Measurements from ENCODE around the gene OR10AD1. TPM values are rescaled to one million over a fixed set of nuclear protein-coding genes. Genes with fewer than 3 reads are reported as not detected.
"Not testable (repeated sequence)": the region's sequence is repeated elsewhere in the genome, so short reads cannot be mapped to it uniquely, and the experiment has no call there.

Gene OR10AD1
- polyA plus RNA-seq, 1 of the 3 experiments (the other 2 are of a cell fraction) = not detected

GRCh38 chr12:48224533-48224932, 21.4 kb upstream of the OR10AD1 start:
- H3K4me3 ChIP-seq (ENCODE audit: low read depth in 2 of 2, low read length in 1 of 2); H3K9ac ChIP-seq; H3K79me2 ChIP-seq (ENCODE audit: insufficient read depth); H2AFZ ChIP-seq (ENCODE audit: low read depth); H3K9me2 ChIP-seq; DNase-seq; H3K4me2 ChIP-seq; H3K9me3 ChIP-seq; H3K27ac ChIP-seq (ENCODE audit: low read depth in 2 of 2, low read length in 1 of 2); H3K36me3 ChIP-seq (replicated peaks in 1 of 2; ENCODE audit: control insufficient read depth in 1 of 2, insufficient read depth in 2 of 2, low read length in 1 of 2); H4K20me1 ChIP-seq (ENCODE audit: insufficient read depth); POLR2A ChIA-PET; H3K27me3 ChIP-seq (ENCODE audit: insufficient read depth); H3K4me1 ChIP-seq (ENCODE audit: control insufficient read depth in 1 of 2, insufficient read depth in 2 of 2, low read depth in 1 of 2, low read length in 1 of 2); H3F3A ChIP-seq (replicated peaks; ENCODE audit: insufficient read depth): not testable (repeated sequence)
- CTCF ChIA-PET = interaction anchor here (1.2 kb wide), 1 partner anchor 9 kb away, joined by 3 read pairs; no protein-coding TSS in a partner anchor
- WGBS (ENCODE audit: low lambda C conversion rate) = 2% methylated on average over 3 of the region's 3 CpGs

GRCh38 chr12:48221645-48222044, 18.6 kb upstream of the OR10AD1 start:
- no peaks in the 10 kb centered on the region for H3K4me1 ChIP-seq (ENCODE audit: control insufficient read depth in 1 of 2, insufficient read depth in 2 of 2, low read depth in 1 of 2, low read length in 1 of 2)
- no peak for TF ChIP-seq CTCF (IDR thresholded peaks at IDR 0.05)
- no peak for TF ChIP-seq MEF2A (IDR thresholded peaks at IDR 0.05; ENCODE audit: borderline replicate concordance, low read depth)
- TF ChIP-seq NRF1 (IDR thresholded peaks at IDR 0.05; ENCODE audit: low read depth, low read length) = no peak
- TF ChIP-seq USF2 (IDR thresholded peaks at IDR 0.05; ENCODE audit: borderline replicate concordance, low read depth, low read length) = no peak
- TF ChIP-seq RAD21 (IDR thresholded peaks at IDR 0.05; ENCODE audit: low read length) = no peak
- no peak for TF ChIP-seq IRF3 (IDR thresholded peaks at IDR 0.05; ENCODE audit: low read depth, low read length)
- POLR2A ChIA-PET = no interaction called here
- no peak overlapping the region for H3K9ac ChIP-seq
- WGBS (ENCODE audit: low lambda C conversion rate) = 0% methylated on average over 2 of the region's 2 CpGs
- H3K9me2 ChIP-seq = no peaks in the 10 kb centered on the region
- H3K27ac ChIP-seq (ENCODE audit: low read depth in 2 of 2, low read length in 1 of 2) = no peak overlapping the region
- no peak for DNase-seq
- H3K79me2 ChIP-seq (ENCODE audit: insufficient read depth) = no peaks in the 10 kb centered on the region
- H3K27me3 ChIP-seq (ENCODE audit: insufficient read depth) = no peaks in the 10 kb centered on the region
- no peak overlapping the region for H2AFZ ChIP-seq (ENCODE audit: low read depth)
- CTCF ChIA-PET = interaction anchor here (1.0 kb wide), 1 partner anchor 24 kb away, joined by 4 read pairs; no protein-coding TSS in a partner anchor
- H3K4me2 ChIP-seq = no peak overlapping the region
- H3K9me3 ChIP-seq = no peaks in the 10 kb centered on the region
- H3K36me3 ChIP-seq (replicated peaks in 1 of 2; ENCODE audit: control insufficient read depth in 1 of 2, insufficient read depth in 2 of 2, low read length in 1 of 2) = no peaks in the 10 kb centered on the region
- peaks cover 3% of the 10 kb centered on the region for H3F3A ChIP-seq (replicated peaks; ENCODE audit: insufficient read depth)
- no peak overlapping the region for H3K4me3 ChIP-seq (ENCODE audit: low read depth in 2 of 2, low read length in 1 of 2)
- no peaks in the 10 kb centered on the region for H4K20me1 ChIP-seq (ENCODE audit: insufficient read depth)

- Histone ChIP-seq H3K36me3 (replicated peaks in 1 of 2; ENCODE audit: control insufficient read depth in 1 of 2, insufficient read depth in 2 of 2, low read length in 1 of 2) (no peaks in the 10 kb centered on the region), H2AFZ (ENCODE audit: low read depth) (no peak overlapping the region), H3K9me3 (no peaks in the 10 kb centered on the region), H3K9ac (no peak overlapping the region), H3K27ac (ENCODE audit: low read depth in 2 of 2, low read length in 1 of 2) (no peak overlapping the region), H3F3A (replicated peaks; ENCODE audit: insufficient read depth) (peaks cover 3% of the 10 kb centered on the region), H3K4me3 (ENCODE audit: low read depth in 2 of 2, low read length in 1 of 2) (no peak overlapping the region), H4K20me1 (ENCODE audit: insufficient read depth) (no peaks in the 10 kb centered on the region), H3K9me2 (no peaks in the 10 kb centered on the region), H3K4me2 (no peak overlapping the region), H3K27me3 (ENCODE audit: insufficient read depth) (no peaks in the 10 kb centered on the region), H3K79me2 (ENCODE audit: insufficient read depth) (no peaks in the 10 kb centered on the region), H3K4me1 (ENCODE audit: control insufficient read depth in 1 of 2, insufficient read depth in 2 of 2, low read depth in 1 of 2, low read length in 1 of 2) (no peaks in the 10 kb centered on the region)
- 12% methylated on average over 1 of the region's 1 CpG for WGBS (ENCODE audit: low lambda C conversion rate)
- ChIA-PET POLR2A (no interaction called here), CTCF (no interaction called here)
- no peak for DNase-seq
- TF ChIP-seq ZBTB33 (IDR thresholded peaks at IDR 0.05; ENCODE audit: borderline replicate concordance, low read depth) (no peak), RFX5 (IDR thresholded peaks at IDR 0.05; ENCODE audit: low read length) (no peak), USF2 (IDR thresholded peaks at IDR 0.05; ENCODE audit: borderline replicate concordance, low read depth, low read length) (no peak), MEF2A (IDR thresholded peaks at IDR 0.05; ENCODE audit: borderline replicate concordance, low read depth) (no peak), TCF12 (IDR thresholded peaks at IDR 0.05) (no peak), NRF1 (IDR thresholded peaks at IDR 0.05; ENCODE audit: low read depth, low read length) (no peak), POLR2AphosphoS5 (IDR thresholded peaks at IDR 0.05; ENCODE audit: low read depth, low read length) (no peak), JUND (IDR thresholded peaks at IDR 0.05) (no peak), IRF3 (IDR thresholded peaks at IDR 0.05; ENCODE audit: low read depth, low read length) (no peak), YY1 (IDR thresholded peaks at IDR 0.05; ENCODE audit: low read depth) (no peak), SIN3A (IDR thresholded peaks at IDR 0.05; ENCODE audit: borderline replicate concordance, low read depth, low read length) (no peak)
Observed at GRCh38 chr12:48220701-48221100, 17.6 kb upstream of the OR10AD1 start.

Data from SK-N-SH (cell line).